GM23248 (cell line): Measurements from ENCODE around the gene MAD2L1BP. TPM values are rescaled to one million over a fixed set of nuclear protein-coding genes. Genes with fewer than 3 reads are reported as not detected.

ENCODE experiments used
- DNase-seq: peaks from one replicate; pipeline ENCODE4 v3.0.0-alpha.2; 2015
- H2AFZ ChIP-seq: fragments of 200-600 bp; sonication (generic); 2 replicates; pipeline ENCODE4 v1.6.1; 2016; ENCODE audit warnings: antibody characterized with exemption
- H3F3A ChIP-seq: fragments of 200-600 bp; sonication (generic); 2 replicates; pipeline ENCODE4 v1.6.1; 2016; ENCODE audit warnings: mild to moderate bottlenecking, antibody characterized with exemption, mixed run types; ENCODE audit not compliant: insufficient read depth
- H3K27ac ChIP-seq: fragments of 200-600 bp; sonication (generic); 2 replicates; pipeline ENCODE4 v1.5.1; 2016; ENCODE audit warnings: mild to moderate bottlenecking
- H3K27me3 ChIP-seq: fragments of 200-600 bp; sonication (generic); replicated peaks from 2 replicates; pipeline ENCODE4 v1.6.1; 2016; ENCODE audit warnings: mild to moderate bottlenecking; ENCODE audit not compliant: insufficient read depth
- H3K36me3 ChIP-seq: fragments of 200-600 bp; sonication (generic); 2 replicates; pipeline ENCODE4 v1.6.1; 2016; ENCODE audit warnings: low read depth, mild to moderate bottlenecking
- H3K4me1 ChIP-seq: fragments of 200-600 bp; sonication (generic); 2 replicates; pipeline ENCODE4 v1.6.1; 2016; ENCODE audit warnings: mild to moderate bottlenecking; ENCODE audit not compliant: insufficient read depth
- H3K4me2 ChIP-seq: fragments of 200-600 bp; sonication (generic); one replicate; pipeline ENCODE4 v1.6.1; 2016; ENCODE audit warnings: mild to moderate bottlenecking; ENCODE audit not compliant: unreplicated experiment
- H3K4me3 ChIP-seq: fragments of 200-600 bp; sonication (generic); 2 replicates; pipeline ENCODE4 v1.5.1; 2016; ENCODE audit warnings: mild to moderate bottlenecking
- H3K79me2 ChIP-seq: fragments of 200-600 bp; sonication (generic); 2 replicates; pipeline ENCODE4 v1.6.1; 2016; ENCODE audit warnings: mild to moderate bottlenecking; ENCODE audit not compliant: insufficient read depth
- H3K9ac ChIP-seq: fragments of 200-600 bp; sonication (generic); 2 replicates; pipeline ENCODE4 v1.6.1; 2016; ENCODE audit warnings: mild to moderate bottlenecking
- H3K9me2 ChIP-seq: fragments of 200-600 bp; sonication (generic); 2 replicates; pipeline ENCODE4 v1.6.1; 2016; ENCODE audit warnings: mixed run types, mild to moderate bottlenecking, moderate library complexity; ENCODE audit not compliant: insufficient read depth
- H3K9me3 ChIP-seq: fragments of 200-600 bp; sonication (generic); one replicate; pipeline ENCODE4 v1.6.1; 2017; ENCODE audit warnings: low read depth
- H4K20me1 ChIP-seq: fragments of 200-600 bp; sonication (generic); 2 replicates; pipeline ENCODE4 v1.6.0; 2016; ENCODE audit not compliant: insufficient read depth
- EZH2 ChIP-seq: fragments of 200-600 bp; sonication (generic); IDR thresholded peaks from 2 replicates; pipeline ENCODE4 v1.6.1; 2018; ENCODE audit warnings: antibody characterized with exemption, mild to moderate bottlenecking; ENCODE audit not compliant: insufficient read depth, poor library complexity, severe bottlenecking
- EZH2phosphoT487 ChIP-seq: fragments of 200-600 bp; sonication (generic); IDR thresholded peaks from 2 replicates; pipeline ENCODE4 v1.6.1; 2018; ENCODE audit warnings: antibody characterized with exemption, moderate library complexity, mild to moderate bottlenecking, low read depth; ENCODE audit not compliant: insufficient read depth
- WGBS, 2 experiments: methylation state at CpG; one replicate each; pipeline ENCODE4 v1.1.6; 2015 to 2017; ENCODE audit warnings: low lambda C conversion rate in 2 of 2, low coverage in 1 of 2; ENCODE audit errors: missing lambda C conversion rate in 2 of 2; 5-methylcytosine and 5-hydroxymethylcytosine counted together
- in situ Hi-C: fragments of 300-500 bp; cut with MboI; formaldehyde crosslinking; loops from 2 replicates; pipeline ENCODE4 v1.15.0; 2020
- polyA plus RNA-seq: library from polyadenylated mRNA; unstranded; fragments of >200 nt; fragmentation: Nextera tagmentation; extraction: Ambion mirVana; gene quantifications from 2 replicates; pipeline ENCODE4 v1.2.1, GENCODE V29; 2016
- total RNA-seq: library from RNA; depleted of rRNA; stranded (reverse); fragments of >200 nt; shearing (Covaris generic); gene quantifications from 2 replicates; pipeline ENCODE4 v1.2.3, GENCODE V29; 2014

Gene MAD2L1BP
- total and polyA plus RNA-seq, 2 experiments from 2014 or later: 32.9 to 33.9 TPM

- no peak overlapping the region for H2AFZ ChIP-seq
- H3K36me3 ChIP-seq: peaks cover 58% of the 10 kb centered on the region
- no peak overlapping the region for H3K27ac ChIP-seq
- H3F3A ChIP-seq: peaks cover 66% of the 10 kb centered on the region
- no peaks in the 10 kb centered on the region for H4K20me1 ChIP-seq
- no peaks in the 10 kb centered on the region for H3K27me3 ChIP-seq
- H3K9me2 ChIP-seq: no peaks in the 10 kb centered on the region
- no peaks in the 10 kb centered on the region for H3K9me3 ChIP-seq
- WGBS, 2 experiments: 94 to 100% methylated on average over 1 of the region's 1 CpG
- peaks cover 3% of the 10 kb centered on the region; the same call in 1 of the 2 replicates for H3K79me2 ChIP-seq
- H3K4me1 ChIP-seq: peaks cover 13% of the 10 kb centered on the region
- no peak overlapping the region for H3K4me3 ChIP-seq
- no peak overlapping the region for H3K4me2 ChIP-seq
- no peak overlapping the region for H3K9ac ChIP-seq
- no peak for TF ChIP-seq EZH2phosphoT487
- TF ChIP-seq EZH2: no peak
- in situ Hi-C loops: no loop called here
- DNase-seq: peak; percentile 53
Measured at GRCh38 chr6:43609402-43609801, 26.2 kb upstream of the MAD2L1BP start.

GRCh38 chr6:43610431-43610830 lies 25.2 kb upstream of the MAD2L1BP start:
- peaks cover 58% of the 10 kb centered on the region for H3K36me3 ChIP-seq
- TF ChIP-seq EZH2: no peak
- TF ChIP-seq EZH2phosphoT487: no peak
- 89 to 94% methylated on average over 5 of the region's 5 CpGs for WGBS, 2 experiments
- H3K9ac ChIP-seq: no peak overlapping the region
- in situ Hi-C loops: no loop called here
- H3F3A ChIP-seq: peaks cover 61% of the 10 kb centered on the region
- no peaks in the 10 kb centered on the region for H4K20me1 ChIP-seq
- H3K27me3 ChIP-seq: no peaks in the 10 kb centered on the region
- no peaks in the 10 kb centered on the region for H3K9me2 ChIP-seq
- DNase-seq: peak; percentile 46
- H3K4me2 ChIP-seq: no peak overlapping the region
- no peak overlapping the region for H3K4me3 ChIP-seq
- H3K4me1 ChIP-seq: peaks cover 10% of the 10 kb centered on the region
- no peak overlapping the region for H3K27ac ChIP-seq
- H2AFZ ChIP-seq: no peak overlapping the region
- H3K79me2 ChIP-seq: no peaks in the 10 kb centered on the region; the same call in 1 of the 2 replicates
- H3K9me3 ChIP-seq: no peaks in the 10 kb centered on the region

GRCh38 chr6:43613721-43614395 lies 21.8 kb upstream of the MAD2L1BP start:
- Histone ChIP-seq H3K9me2 (no peaks in the 10 kb centered on the region), H3K36me3 (peaks cover 48% of the 10 kb centered on the region)
- DNase-seq: no peak

GRCh38 chr6:43614396-43614730 lies 21.3 kb upstream of the MAD2L1BP start:
- Histone ChIP-seq H3K27ac (no peak overlapping the region), H2AFZ (no peak overlapping the region), H3K4me3 (no peak overlapping the region), H3K4me1 (peaks cover 10% of the 10 kb centered on the region), H3K9me2 (no peaks in the 10 kb centered on the region), H3K36me3 (peaks cover 50% of the 10 kb centered on the region), H3K9ac (no peak overlapping the region), H3K79me2 (no peaks in the 10 kb centered on the region; the same call in 1 of the 2 replicates), H3K9me3 (no peaks in the 10 kb centered on the region), H3K4me2 (no peak overlapping the region), H4K20me1 (no peaks in the 10 kb centered on the region), H3F3A (peaks cover 51% of the 10 kb centered on the region), H3K27me3 (no peaks in the 10 kb centered on the region)
- no peak for DNase-seq
- in situ Hi-C loops: no loop called here
- 92% methylated on average over 3 of the region's 3 CpGs for WGBS, 2 experiments
- TF ChIP-seq EZH2: no peak
- no peak for TF ChIP-seq EZH2phosphoT487

More at GRCh38 chr6:43613721-43614395, 21.8 kb upstream of the MAD2L1BP start:
- in situ Hi-C loops: no loop called here
- Histone ChIP-seq H3F3A (peaks cover 51% of the 10 kb centered on the region), H4K20me1 (no peaks in the 10 kb centered on the region), H3K27me3 (no peaks in the 10 kb centered on the region), H3K27ac (no peak overlapping the region), H3K4me3 (no peak overlapping the region), H3K9me3 (no peaks in the 10 kb centered on the region), H3K9ac (no peak overlapping the region), H2AFZ (no peak overlapping the region), H3K4me2 (no peak overlapping the region), H3K79me2 (no peaks in the 10 kb centered on the region; the same call in 1 of the 2 replicates), H3K4me1 (peaks cover 10% of the 10 kb centered on the region)
- TF ChIP-seq EZH2 (no peak), EZH2phosphoT487 (no peak)
- 88 to 91% methylated on average over 6 of the region's 6 CpGs for WGBS, 2 experiments
